GM18517 (cell line): Measurements from ENCODE around the gene CPLANE2.
"Not testable (repeated sequence)": the region's sequence is repeated elsewhere in the genome, so short reads cannot be mapped to it uniquely, and the experiment has no call there.

Experiments
- ATAC-seq: cut with Tn5 transposase; IDR thresholded peaks from one replicate; pipeline ENCODE4 v1.9.1; 2021; ENCODE audit warnings: mild to moderate bottlenecking, moderate library complexity; ENCODE audit not compliant: unreplicated experiment

Gene CPLANE2

DNA sequence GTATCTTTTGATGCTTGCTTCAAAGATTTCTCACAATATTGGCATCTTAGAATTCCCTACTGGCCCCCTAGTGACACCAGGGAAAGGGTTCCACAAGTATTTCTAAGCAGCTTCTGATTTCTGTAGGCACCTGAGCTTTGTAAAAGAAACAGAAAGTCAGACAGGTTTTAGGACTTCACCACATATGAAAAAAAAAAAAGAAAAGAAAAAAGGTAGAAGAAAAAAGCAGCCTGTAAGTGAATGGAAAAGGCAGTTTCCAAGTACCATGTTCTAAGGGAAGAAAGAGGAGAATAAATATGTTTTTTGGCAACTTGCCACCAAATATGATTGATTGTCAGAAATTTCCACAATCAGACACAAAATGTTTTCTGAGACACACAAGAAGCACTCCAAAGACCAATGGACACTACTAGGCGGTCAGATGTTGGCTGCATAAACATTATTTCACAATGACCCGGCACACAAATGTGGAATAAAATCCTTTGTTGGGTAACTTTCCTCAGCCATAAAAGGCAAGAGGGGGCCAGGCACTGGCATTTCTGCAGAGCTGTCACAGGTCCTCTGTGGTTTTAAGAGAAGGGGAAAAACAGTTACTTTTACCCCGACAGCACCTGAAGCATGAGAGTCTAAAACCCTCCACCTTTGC lies 12.7 kb upstream of the CPLANE2 start:
- no peak for ATAC-seq

DNA sequence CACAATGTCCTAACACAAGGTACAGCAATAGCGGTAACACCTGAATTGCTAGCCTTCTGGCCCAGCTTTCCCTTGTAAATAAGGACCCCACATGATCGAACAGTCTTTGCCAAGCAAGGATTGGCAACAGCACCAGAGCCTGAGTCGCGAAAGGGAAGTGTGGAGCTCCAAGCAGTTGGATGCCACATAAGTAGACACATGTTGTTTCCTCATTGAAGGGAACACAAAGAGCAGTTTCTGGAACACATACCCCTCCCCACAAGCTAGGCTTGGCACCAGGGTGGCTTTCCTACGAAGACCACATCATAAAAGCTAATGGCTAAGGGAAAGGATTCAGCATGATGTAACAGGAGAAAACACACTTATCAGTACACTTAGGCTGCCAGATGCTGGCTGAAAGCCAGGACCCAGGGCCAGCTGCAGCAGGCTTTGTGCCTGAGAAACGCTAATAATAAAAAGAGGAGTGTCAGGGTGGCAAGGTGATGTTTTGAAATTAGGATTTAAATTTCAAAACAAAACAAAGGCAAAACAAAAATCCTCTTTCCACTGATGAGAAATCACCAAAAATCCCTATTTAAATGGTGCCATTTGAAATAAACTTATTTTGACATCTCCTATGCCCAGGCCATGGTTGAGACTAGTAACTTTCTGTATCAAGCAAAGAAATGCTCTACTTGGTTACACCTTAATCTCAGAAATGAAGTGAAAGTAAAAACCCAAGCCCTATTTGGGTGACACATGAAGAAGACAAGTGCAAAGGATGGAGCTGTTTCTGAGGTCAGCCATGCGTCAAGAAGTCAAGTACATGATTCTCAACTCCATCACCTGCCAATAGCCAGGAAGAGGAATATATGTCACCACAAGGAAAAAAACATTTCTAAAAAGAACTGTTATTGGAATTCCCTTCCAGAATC lies 11.9 kb upstream of the CPLANE2 start:
- peak; percentile 67 for ATAC-seq

DNA sequence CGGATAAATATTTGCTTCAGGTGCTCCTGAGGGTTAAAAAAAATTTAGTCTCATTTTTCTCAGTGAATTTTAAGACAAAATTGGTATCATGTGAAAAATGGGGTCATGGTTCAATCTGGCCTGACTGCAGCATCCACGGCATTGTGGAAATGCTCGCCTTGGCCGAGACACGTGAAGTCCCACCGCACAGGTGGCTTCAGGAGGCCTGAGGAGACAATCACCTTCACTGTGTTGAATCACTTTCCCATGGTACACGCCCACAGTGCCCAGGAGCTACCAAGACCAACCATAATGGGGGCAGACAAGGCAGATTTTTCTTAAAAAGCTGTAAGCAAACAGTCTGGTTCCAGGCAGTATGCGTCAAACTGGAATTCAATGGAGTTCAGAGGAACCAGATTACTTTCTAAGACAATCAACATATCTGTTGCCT lies 11.0 kb upstream of the CPLANE2 start:
- ATAC-seq: no peak

DNA sequence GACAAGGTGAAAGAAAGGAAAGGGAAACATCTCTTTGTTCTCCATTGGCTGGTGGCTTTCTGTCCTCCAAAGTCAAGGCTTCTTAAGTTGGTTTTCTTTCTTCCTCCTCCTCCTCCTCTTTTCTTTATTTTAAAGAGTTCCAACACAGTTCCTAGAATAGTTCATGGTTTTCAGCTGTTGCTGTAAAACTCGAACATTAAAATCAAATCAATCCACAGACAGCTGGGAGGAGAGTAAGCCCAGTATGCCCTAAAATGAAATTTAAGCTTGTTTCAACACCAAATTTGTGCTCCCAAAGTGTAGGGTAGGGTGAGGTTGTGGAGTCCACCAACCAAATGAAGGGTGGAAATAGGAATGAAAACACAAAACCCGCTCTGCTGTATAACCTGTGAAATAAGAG lies 10.5 kb upstream of the CPLANE2 start:
- no peak for ATAC-seq

DNA sequence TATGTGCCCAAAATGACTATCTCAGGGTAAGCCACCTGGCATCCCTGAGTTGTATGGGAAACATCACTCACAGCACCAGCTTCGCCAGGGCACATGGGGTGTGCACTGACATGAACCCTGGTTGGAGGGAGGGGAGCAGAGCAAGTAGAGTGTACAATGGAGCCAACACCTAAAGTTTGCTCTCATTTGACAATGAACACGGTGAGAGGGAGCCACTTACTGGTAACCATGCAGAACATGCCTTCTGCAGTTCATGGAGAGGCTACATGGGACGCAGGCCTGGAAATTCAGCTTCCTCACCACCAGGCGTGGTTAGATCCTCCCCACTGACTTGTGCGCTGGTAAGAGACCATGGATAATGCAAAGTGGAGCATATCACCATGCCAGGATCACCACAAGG lies 10.0 kb upstream of the CPLANE2 start:
- no peak for ATAC-seq

- ATAC-seq: not testable (repeated sequence)
Observed at GRCh38 chr1:16246239-16246638, 9.3 kb upstream of the CPLANE2 start.

DNA sequence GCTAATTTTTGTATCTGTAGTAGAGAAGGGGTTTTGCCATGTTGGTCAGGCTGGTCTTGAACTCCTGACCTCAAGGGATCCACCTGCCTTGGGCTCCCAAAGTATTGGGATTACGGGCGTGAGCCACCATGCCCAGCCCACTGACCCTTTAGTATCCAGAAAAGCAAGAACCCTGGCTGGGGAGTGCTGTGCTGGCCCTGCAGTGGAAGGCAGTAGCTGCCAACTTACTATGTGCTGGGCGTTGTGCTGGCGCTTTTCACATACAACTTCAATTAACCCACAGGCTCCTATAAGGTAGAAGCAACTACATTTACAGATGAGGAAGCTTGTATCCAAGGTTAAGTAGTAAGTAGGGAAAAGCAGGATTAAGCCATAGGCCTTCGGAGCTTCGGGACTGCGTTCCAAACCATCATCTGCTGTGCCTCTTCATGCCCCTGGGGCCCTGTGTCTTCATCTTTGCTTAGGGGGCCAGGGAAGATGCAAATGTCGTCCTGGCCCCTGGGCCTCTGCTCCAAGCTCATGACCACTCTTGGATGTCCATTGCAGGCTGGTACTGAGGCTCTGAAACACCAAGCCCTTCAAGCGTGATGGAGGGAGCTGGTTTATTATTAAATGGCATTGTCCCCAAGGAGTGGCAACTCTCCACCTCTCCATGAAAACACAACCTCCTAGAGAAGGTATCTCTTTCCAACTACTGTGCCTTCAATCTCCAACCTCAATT lies 8.7 kb upstream of the CPLANE2 start:
- no peak for ATAC-seq

- no peak for ATAC-seq
Observed at GRCh38 chr1:16244650-16245285, 7.8 kb upstream of the CPLANE2 start.

- ATAC-seq: no peak
Observed at GRCh38 chr1:16243936-16244649, 7.1 kb upstream of the CPLANE2 start.

DNA sequence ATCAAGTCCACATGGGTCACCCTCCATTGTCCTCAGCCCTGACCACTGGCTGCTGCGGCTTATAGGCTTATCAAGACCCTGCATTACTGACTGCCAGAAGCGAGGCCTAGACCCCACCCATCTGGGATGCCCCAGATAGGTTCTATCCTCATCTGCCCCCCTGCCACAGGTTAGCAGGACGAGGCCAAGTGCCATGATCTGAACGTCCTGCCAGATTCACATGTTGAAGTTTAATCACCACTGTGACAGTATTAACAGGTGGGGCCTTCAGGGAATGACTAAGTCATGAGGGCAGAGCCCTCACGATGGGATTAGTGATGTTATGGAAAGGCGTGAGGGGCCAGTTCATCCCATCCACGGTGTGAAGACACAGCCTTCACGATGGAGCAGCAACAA lies 6.2 kb upstream of the CPLANE2 start:
- ATAC-seq: no peak

GRCh38 chr1:16242556-16243214 lies 5.7 kb upstream of the CPLANE2 start:
- ATAC-seq: no peak

DNA sequence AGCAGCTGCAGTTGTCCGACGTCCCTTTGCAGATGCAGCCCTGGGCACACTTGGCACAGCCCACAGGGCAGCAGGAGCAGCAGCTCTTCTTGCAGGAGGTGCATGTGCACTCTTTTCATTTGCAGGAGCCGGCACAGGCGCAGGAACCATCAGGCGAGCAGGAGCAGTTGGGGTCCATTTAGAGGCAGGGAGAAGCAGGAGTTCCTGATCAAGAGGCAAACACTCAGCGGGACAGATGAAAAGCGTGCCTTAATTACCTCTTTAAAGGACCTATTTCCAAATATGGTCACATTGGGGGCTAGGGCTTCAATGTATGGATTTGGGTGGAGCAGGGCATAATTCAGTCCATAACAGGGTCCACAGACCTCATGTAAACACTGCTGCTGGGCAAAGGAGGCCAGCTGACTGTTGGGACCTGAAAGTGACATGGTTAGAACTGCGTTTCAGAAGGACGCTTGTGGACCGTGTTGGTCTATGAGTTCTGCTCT lies 4.3 kb upstream of the CPLANE2 start:
- ATAC-seq: no peak

- no peak for ATAC-seq
Observed at GRCh38 chr1:16239972-16240491, 3.0 kb upstream of the CPLANE2 start.

- no peak for ATAC-seq
Observed at GRCh38 chr1:16237343-16237830, 404 bp upstream of the CPLANE2 start.

GRCh38 chr1:16235944-16236510 lies 956 bp downstream of the CPLANE2 start:
- peak; percentile 50 for ATAC-seq

GRCh38 chr1:16235347-16235746 lies 1.6 kb downstream of the CPLANE2 start:
- no peak for ATAC-seq

DNA sequence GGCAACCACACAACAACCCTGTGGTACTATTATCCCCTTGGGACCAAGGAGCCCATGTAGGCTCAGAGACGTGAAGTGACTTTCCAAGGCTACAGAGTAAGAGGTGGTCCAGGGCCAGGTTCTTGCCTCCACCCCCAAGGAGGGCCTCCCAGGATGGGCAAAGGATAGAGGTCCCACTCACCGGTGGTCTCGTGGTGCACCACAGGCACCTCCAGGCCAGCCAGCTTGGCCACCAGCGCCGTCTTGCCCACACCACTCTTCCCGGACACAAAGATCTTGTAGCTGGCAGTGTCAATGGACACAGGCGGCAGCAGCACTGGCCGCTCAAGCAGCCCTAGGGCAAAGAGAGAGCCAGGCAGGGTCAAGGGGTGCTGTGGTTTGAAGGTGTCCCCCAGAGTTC lies 3.6 kb downstream of the CPLANE2 start:
- ATAC-seq: no peak

DNA sequence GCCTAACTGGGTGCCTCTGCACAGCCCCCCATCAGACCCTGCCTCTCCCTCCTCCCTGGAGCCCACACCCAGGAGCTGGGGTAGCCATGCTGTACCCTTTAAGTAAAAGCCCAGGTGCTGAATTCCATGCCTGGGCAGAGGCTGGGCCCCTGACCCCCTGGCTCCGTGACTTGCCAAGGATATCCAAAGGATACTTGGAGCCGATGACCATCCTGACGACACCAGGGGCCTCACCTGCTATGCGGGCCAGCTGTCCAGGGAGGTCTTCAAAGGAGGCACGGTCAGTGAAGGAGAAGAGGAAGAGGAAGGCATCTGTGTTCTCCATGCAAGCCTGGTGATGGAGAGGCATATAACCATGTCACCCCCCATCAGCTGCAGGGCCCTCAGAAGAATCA lies 4.7 kb downstream of the CPLANE2 start:
- no peak for ATAC-seq
